ENCODE data around the gene P2RX6.

GRCh38 chr22:21043860-21044535 is 29.0 kb downstream of the P2RX6 start:
- TF ChIP-seq EZH2 (IDR thresholded peaks at IDR 0.05; ENCODE audit: low read length), result no peak
- TF ChIP-seq, protein P1, sequence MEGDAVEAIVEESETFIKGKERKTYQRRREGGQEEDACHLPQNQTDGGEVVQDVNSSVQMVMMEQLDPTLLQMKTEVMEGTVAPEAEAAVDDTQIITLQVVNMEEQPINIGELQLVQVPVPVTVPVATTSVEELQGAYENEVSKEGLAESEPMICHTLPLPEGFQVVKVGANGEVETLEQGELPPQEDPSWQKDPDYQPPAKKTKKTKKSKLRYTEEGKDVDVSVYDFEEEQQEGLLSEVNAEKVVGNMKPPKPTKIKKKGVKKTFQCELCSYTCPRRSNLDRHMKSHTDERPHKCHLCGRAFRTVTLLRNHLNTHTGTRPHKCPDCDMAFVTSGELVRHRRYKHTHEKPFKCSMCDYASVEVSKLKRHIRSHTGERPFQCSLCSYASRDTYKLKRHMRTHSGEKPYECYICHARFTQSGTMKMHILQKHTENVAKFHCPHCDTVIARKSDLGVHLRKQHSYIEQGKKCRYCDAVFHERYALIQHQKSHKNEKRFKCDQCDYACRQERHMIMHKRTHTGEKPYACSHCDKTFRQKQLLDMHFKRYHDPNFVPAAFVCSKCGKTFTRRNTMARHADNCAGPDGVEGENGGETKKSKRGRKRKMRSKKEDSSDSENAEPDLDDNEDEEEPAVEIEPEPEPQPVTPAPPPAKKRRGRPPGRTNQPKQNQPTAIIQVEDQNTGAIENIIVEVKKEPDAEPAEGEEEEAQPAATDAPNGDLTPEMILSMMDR (optimal IDR thresholded peaks at IDR 0.05 in 1 of 3, IDR thresholded peaks at IDR 0.05 in 1 of 3, conservative IDR thresholded peaks at IDR 0.05 in 1 of 3; ENCODE audit: extremely low read depth in 1 of 3, insufficient read depth in 2 of 3, low read length in 3 of 3), result no peak
